ENCODE data around the gene ETV5.

GRCh38 chr3:186032321-186032720 lies 76.6 kb downstream of the ETV5 start:
- TF ChIP-seq RFX5 (IDR thresholded peaks at IDR 0.05) (no peak), POLR2A (IDR thresholded peaks at IDR 0.05; ENCODE audit: low read length) (no peak), NFE2L2 (conservative IDR thresholded peaks at IDR 0.05; ENCODE audit: low read length) (no peak), MYC (IDR thresholded peaks at IDR 0.05; ENCODE audit: borderline replicate concordance, low read length) (no peak), EP300 (IDR thresholded peaks at IDR 0.05) (no peak), CBX8 (IDR thresholded peaks at IDR 0.05) (no peak)
- TF ChIP-seq, protein P1, sequence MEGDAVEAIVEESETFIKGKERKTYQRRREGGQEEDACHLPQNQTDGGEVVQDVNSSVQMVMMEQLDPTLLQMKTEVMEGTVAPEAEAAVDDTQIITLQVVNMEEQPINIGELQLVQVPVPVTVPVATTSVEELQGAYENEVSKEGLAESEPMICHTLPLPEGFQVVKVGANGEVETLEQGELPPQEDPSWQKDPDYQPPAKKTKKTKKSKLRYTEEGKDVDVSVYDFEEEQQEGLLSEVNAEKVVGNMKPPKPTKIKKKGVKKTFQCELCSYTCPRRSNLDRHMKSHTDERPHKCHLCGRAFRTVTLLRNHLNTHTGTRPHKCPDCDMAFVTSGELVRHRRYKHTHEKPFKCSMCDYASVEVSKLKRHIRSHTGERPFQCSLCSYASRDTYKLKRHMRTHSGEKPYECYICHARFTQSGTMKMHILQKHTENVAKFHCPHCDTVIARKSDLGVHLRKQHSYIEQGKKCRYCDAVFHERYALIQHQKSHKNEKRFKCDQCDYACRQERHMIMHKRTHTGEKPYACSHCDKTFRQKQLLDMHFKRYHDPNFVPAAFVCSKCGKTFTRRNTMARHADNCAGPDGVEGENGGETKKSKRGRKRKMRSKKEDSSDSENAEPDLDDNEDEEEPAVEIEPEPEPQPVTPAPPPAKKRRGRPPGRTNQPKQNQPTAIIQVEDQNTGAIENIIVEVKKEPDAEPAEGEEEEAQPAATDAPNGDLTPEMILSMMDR (IDR thresholded peaks at IDR 0.05), result no peak
- TF ChIP-seq, protein P2, sequence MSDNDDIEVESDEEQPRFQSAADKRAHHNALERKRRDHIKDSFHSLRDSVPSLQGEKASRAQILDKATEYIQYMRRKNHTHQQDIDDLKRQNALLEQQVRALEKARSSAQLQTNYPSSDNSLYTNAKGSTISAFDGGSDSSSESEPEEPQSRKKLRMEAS (IDR thresholded peaks at IDR 0.05), result no peak
- TF ChIP-seq, protein P3, sequence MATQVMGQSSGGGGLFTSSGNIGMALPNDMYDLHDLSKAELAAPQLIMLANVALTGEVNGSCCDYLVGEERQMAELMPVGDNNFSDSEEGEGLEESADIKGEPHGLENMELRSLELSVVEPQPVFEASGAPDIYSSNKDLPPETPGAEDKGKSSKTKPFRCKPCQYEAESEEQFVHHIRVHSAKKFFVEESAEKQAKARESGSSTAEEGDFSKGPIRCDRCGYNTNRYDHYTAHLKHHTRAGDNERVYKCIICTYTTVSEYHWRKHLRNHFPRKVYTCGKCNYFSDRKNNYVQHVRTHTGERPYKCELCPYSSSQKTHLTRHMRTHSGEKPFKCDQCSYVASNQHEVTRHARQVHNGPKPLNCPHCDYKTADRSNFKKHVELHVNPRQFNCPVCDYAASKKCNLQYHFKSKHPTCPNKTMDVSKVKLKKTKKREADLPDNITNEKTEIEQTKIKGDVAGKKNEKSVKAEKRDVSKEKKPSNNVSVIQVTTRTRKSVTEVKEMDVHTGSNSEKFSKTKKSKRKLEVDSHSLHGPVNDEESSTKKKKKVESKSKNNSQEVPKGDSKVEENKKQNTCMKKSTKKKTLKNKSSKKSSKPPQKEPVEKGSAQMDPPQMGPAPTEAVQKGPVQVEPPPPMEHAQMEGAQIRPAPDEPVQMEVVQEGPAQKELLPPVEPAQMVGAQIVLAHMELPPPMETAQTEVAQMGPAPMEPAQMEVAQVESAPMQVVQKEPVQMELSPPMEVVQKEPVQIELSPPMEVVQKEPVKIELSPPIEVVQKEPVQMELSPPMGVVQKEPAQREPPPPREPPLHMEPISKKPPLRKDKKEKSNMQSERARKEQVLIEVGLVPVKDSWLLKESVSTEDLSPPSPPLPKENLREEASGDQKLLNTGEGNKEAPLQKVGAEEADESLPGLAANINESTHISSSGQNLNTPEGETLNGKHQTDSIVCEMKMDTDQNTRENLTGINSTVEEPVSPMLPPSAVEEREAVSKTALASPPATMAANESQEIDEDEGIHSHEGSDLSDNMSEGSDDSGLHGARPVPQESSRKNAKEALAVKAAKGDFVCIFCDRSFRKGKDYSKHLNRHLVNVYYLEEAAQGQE (IDR thresholded peaks at IDR 0.05), result no peak

Data from A549 (cell line).